Thoracic aorta (tissue), 2 donors: ENCODE measurements around the gene STK32C. TPM values are rescaled to one million over a fixed set of nuclear protein-coding genes. Genes with fewer than 3 reads are reported as not detected.

ENCODE experiments used
- ATAC-seq: fragments of 150-250 bp; one replicate; pipeline ENCODE4 v1.8.0; 2017; ENCODE audit warnings: low read depth; ENCODE audit not compliant: insufficient number of reproducible peaks, low FRiP score
- DNase-seq: peaks from one replicate; pipeline ENCODE4 v3.0.0-alpha.2; 2020; ENCODE audit warnings: low spot score
- H3K27ac ChIP-seq, 2 donors: fragments of 200-600 bp; sonication (generic); 1 replicate in 1 of 2; 2 replicates in 1 of 2; pipeline ENCODE4 v1.5.1; 2016; ENCODE audit warnings: mild to moderate bottlenecking in 2 of 2, moderate library complexity in 2 of 2
- H3K27me3 ChIP-seq: fragments of 200-600 bp; sonication (generic); replicated peaks from 2 replicates; pipeline ENCODE4 v1.6.0; 2016; ENCODE audit warnings: mild to moderate bottlenecking; ENCODE audit not compliant: insufficient read depth
- H3K36me3 ChIP-seq: fragments of 200-600 bp; sonication (generic); one replicate; pipeline ENCODE4 v1.5.1; 2016
- H3K4me1 ChIP-seq, 2 donors: fragments of 200-600 bp; sonication (generic); 1 replicate in 1 of 2; 2 replicates in 1 of 2; pipeline versions ENCODE4 v1.5.1 to v1.6.0; 2016; ENCODE audit warnings: low read depth in 2 of 2, mild to moderate bottlenecking in 1 of 2; ENCODE audit not compliant: control insufficient read depth in 1 of 2
- H3K4me3 ChIP-seq: fragments of 200-600 bp; sonication (generic); 2 replicates; pipeline ENCODE4 v1.5.1; 2016; ENCODE audit warnings: mild to moderate bottlenecking
- H3K9me3 ChIP-seq: fragments of 200-600 bp; sonication (generic); 2 replicates; pipeline ENCODE4 v1.5.1; 2016
- total RNA-seq, 2 donors: library from RNA; depleted of rRNA; stranded (reverse); fragments of >200 nt; gene quantifications; one replicate each; pipeline versions ENCODE4 v1.1.0 to v1.2.3, GENCODE V29; 2016
- TF ChIP-seq, protein P1 (sequence below): fragments of 200-600 bp; sonication (generic); IDR thresholded peaks from one replicate; pipeline ENCODE4 v1.5.1; 2019; ENCODE audit warnings: antibody characterized with exemption

STK32C gene
- total RNA-seq, 2 donors from 2014 or later, result 1.1 to 4.2 TPM

- H3K36me3 ChIP-seq, result no peaks in the 10 kb centered on the region
- H3K4me1 ChIP-seq, result no peaks in the 10 kb centered on the region
- ATAC-seq (no peak), DNase-seq (no peak)
- no peak overlapping the region for H3K4me3 ChIP-seq
- TF ChIP-seq, protein P1, sequence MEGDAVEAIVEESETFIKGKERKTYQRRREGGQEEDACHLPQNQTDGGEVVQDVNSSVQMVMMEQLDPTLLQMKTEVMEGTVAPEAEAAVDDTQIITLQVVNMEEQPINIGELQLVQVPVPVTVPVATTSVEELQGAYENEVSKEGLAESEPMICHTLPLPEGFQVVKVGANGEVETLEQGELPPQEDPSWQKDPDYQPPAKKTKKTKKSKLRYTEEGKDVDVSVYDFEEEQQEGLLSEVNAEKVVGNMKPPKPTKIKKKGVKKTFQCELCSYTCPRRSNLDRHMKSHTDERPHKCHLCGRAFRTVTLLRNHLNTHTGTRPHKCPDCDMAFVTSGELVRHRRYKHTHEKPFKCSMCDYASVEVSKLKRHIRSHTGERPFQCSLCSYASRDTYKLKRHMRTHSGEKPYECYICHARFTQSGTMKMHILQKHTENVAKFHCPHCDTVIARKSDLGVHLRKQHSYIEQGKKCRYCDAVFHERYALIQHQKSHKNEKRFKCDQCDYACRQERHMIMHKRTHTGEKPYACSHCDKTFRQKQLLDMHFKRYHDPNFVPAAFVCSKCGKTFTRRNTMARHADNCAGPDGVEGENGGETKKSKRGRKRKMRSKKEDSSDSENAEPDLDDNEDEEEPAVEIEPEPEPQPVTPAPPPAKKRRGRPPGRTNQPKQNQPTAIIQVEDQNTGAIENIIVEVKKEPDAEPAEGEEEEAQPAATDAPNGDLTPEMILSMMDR, result no peak
- no peak overlapping the region for H3K27ac ChIP-seq
- no peaks in the 10 kb centered on the region for H3K9me3 ChIP-seq
- H3K27me3 ChIP-seq, result no peaks in the 10 kb centered on the region
Observed at GRCh38 chr10:132199268-132199853, 108.4 kb downstream of the STK32C start.

DNA sequence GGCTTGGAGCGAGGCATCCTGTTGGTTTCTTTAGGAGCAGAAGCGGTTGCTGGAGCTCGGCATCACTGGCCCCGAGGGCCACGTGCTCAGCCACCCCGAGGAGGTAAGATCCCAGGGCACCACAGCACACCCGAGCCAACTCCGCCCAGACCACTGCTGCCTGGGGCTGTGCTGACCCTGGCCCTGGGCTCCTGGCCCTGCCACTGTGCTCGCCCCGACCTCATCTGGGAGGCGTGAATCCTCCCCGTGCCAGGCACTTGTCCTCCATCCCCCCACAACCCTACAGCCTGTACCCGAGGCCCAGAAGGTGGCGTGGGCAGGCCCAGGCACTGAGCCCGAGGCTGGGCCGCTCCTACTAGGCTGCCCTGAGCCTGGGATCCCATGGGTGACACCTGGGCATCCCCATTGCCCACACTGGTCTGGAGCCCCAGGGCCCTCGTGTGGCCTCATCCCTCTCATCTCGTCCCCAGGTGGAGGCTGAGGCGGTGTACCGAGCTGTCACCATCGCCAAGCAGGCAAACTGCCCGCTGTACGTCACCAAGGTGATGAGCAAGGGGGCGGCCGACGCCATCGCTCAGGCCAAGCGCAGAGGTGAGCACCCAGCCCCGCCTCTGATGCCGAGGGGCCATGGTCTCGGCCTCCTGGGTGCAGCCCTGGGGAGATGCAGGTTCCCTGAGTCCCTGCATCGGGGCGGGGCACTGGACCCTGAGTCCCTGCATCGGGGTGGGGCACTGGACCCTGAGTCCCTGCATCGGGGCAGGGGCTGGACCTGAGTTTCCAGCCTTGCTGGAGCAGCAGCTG lies 109.2 kb downstream of the STK32C start:
- no peak for ATAC-seq
- Histone ChIP-seq H3K27me3 (no peaks in the 10 kb centered on the region), H3K36me3 (no peaks in the 10 kb centered on the region), H3K9me3 (no peaks in the 10 kb centered on the region), H3K27ac (no peak overlapping the region), H3K4me3 (no peak overlapping the region), H3K4me1 (no peaks in the 10 kb centered on the region)
- TF ChIP-seq, protein P1, result no peak
- no peak for DNase-seq

DNA sequence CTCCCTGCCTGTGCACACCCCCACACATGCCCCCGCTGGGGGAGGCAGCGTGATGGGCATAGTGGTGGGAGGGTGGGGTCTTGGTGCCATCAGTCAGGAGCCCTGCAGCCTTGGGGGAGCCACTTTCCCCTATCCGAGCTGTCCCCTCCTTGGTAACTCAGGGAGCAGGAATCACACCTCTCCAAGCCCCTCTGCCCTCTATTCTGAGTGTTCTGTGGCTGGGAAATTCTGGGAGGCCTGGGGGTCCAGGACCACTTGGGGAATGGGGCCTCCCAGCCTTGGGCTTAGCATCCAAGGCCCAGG lies 109.7 kb downstream of the STK32C start:
- H3K27ac ChIP-seq, result no peak overlapping the region
- H3K9me3 ChIP-seq, result no peaks in the 10 kb centered on the region
- H3K4me1 ChIP-seq, result no peaks in the 10 kb centered on the region
- H3K27me3 ChIP-seq, result no peaks in the 10 kb centered on the region
- TF ChIP-seq, protein P1, result no peak
- DNase-seq, result no peak
- ATAC-seq, result no peak
- H3K36me3 ChIP-seq, result no peaks in the 10 kb centered on the region
- H3K4me3 ChIP-seq, result no peak overlapping the region

DNA sequence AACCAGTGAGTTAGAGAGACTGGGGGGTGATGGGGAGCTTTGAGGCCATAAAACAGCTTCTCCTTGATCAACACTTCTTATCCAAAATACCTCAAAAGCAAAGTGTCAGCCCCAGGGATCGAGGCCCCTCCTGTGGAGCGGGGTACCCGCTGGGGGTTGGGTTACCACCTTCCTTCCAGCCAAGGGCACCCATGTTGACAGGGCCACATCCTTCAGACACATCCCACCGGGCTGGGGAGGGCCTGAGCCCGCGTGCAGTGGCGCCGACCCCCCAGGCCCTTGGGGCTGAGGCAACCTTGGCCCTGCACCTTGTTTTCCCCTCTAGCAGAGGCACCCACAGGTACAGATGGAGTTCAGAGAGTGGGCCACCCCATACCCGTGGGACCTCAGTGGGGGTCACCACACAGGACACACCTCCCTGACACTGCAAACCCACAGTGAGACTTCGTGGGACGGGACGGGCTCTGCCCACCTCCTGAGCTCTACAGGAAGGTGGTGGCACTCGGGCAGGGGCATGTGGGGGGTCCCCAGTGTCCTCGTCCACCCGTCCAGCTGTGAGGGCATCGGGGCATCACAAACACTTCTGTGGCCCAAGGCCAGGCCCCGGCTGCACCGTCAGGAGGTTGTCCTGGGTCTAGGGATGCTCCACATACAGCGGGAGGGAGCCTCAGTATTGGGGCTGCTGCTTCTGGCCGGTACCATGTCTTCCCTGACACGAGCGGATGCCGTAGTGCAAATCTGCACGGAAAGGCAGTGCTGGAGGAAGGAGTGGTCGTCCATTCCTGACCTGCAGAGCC lies 110.3 kb downstream of the STK32C start:
- no peaks in the 10 kb centered on the region for H3K4me1 ChIP-seq
- no peak for ATAC-seq
- DNase-seq, result no peak
- H3K9me3 ChIP-seq, result no peaks in the 10 kb centered on the region
- H3K27ac ChIP-seq, result no peak overlapping the region
- TF ChIP-seq, protein P1, result no peak
- H3K27me3 ChIP-seq, result no peaks in the 10 kb centered on the region
- no peaks in the 10 kb centered on the region for H3K36me3 ChIP-seq
- H3K4me3 ChIP-seq, result no peak overlapping the region
